ENCODE measurements around the gene TRAPPC2L.

The TRAPPC2L gene

DNA sequence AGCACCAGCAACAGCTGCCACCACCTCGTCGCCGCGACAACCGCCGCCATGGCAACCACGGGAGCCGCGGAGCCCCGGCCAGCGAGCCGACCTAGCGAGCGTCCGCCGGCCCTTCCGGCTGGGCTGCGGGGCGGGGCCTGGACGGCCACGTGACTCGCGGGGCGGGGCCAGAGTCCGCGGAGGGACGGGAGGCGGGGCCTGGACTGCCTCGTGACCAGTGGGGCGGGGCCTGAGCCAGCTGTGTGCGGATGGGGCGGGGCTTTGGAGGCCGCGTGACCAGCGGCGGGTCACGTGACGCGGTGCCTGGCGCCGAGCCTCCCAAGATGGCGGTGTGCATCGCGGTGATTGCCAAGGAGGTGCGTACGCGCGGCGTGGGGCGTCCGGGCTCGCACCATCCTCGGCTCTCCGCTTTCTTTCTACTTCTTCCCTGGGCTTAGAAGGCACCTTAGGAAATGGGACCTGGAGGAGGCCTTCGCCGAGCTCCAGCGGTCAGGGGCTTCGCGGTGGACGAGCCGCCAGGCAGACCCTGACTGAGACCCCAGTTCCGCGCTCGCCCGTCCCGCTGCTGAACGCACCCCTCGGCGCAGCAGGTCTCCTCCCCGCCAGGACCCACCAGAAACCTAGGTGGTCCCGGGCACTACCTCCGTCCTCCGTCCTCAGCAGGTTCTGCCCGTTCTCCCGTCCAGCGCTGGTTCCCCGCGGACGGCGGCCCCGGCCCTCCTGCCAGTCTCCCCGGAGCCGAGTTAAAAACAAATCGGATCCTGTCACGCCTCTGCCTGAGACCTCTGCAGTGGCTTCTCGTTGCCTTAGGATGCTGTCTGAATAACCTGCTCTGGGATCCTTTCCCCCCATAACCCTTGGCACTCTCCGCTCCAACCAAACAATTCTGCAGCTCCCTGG lies at the start of gene TRAPPC2L, which contains the start of gene GALNS:
Gene TRAPPC2L (plus strand): TSS at position 300 of the 900 bp plus-strand sequence. CDS start 24 bp downstream, at position 324.
Gene GALNS (minus strand): TSS at position 120 of the 900 bp plus-strand sequence. CDS start 70 bp downstream, at position 50.
- H3K4me3 ChIP-seq (ENCODE audit: low read length in 2 of 2): peak within 1 kb of the TSS; percentile 77 to 96
- no peaks in the 10 kb centered on the region for H3K27me3 ChIP-seq (ENCODE audit: control insufficient read depth in 1 of 2, insufficient read depth in 2 of 2, low read length in 2 of 2)
- peak within 1 kb of the TSS; percentile 74 to 81 for H3K9ac ChIP-seq (ENCODE audit: low read length in 2 of 2)
- peak within 1 kb of the TSS; percentile 64 for H3K27ac ChIP-seq (ENCODE audit: low read length)
- peaks cover 35% of the 10 kb centered on the region for H3K4me1 ChIP-seq (ENCODE audit: control insufficient read depth, insufficient read depth, low read length)
- peaks cover 21 to 24% of the 10 kb centered on the region in 2 donors for H3K36me3 ChIP-seq (ENCODE audit: control insufficient read depth in 2 of 2, insufficient read depth in 2 of 2, low read length in 2 of 2)
- H3K9me3 ChIP-seq (ENCODE audit: control insufficient read depth in 2 of 2, low read length in 2 of 2): no peaks in the 10 kb centered on the region

GRCh38 chr16:88807142-88807625 lies 49.7 kb upstream of the TRAPPC2L start:
- H3K36me3 ChIP-seq (ENCODE audit: control insufficient read depth in 2 of 2, insufficient read depth in 2 of 2, low read length in 2 of 2): peaks cover 4 to 9% of the 10 kb centered on the region in 2 donors
- no peaks in the 10 kb centered on the region for H3K9me3 ChIP-seq (ENCODE audit: control insufficient read depth in 2 of 2, low read length in 2 of 2)
- H3K9ac ChIP-seq (ENCODE audit: low read length in 2 of 2): no peak overlapping the region
- H3K27me3 ChIP-seq (ENCODE audit: control insufficient read depth in 1 of 2, insufficient read depth in 2 of 2, low read length in 2 of 2): peaks cover 2 to 8% of the 10 kb centered on the region in 2 donors
- H3K27ac ChIP-seq (ENCODE audit: low read length): no peak overlapping the region
- H3K4me3 ChIP-seq (ENCODE audit: low read length in 2 of 2): no peak overlapping the region
- H3K4me1 ChIP-seq (ENCODE audit: control insufficient read depth, insufficient read depth, low read length): peaks cover 26% of the 10 kb centered on the region

GRCh38 chr16:88807626-88808453 lies 49.1 kb upstream of the TRAPPC2L start:
- Histone ChIP-seq H3K27ac (ENCODE audit: low read length) (no peak overlapping the region), H3K4me3 (ENCODE audit: low read length in 2 of 2) (no peak overlapping the region), H3K9ac (ENCODE audit: low read length in 2 of 2) (no peak overlapping the region), H3K36me3 (ENCODE audit: control insufficient read depth in 2 of 2, insufficient read depth in 2 of 2, low read length in 2 of 2) (peaks cover 4 to 9% of the 10 kb centered on the region in 2 donors), H3K27me3 (ENCODE audit: control insufficient read depth in 1 of 2, insufficient read depth in 2 of 2, low read length in 2 of 2) (peaks cover 2 to 8% of the 10 kb centered on the region in 2 donors), H3K4me1 (ENCODE audit: control insufficient read depth, insufficient read depth, low read length) (peaks cover 27% of the 10 kb centered on the region), H3K9me3 (ENCODE audit: control insufficient read depth in 2 of 2, low read length in 2 of 2) (no peaks in the 10 kb centered on the region)

- H3K9me3 ChIP-seq (ENCODE audit: control insufficient read depth in 2 of 2, low read length in 2 of 2): no peaks in the 10 kb centered on the region
- H3K4me1 ChIP-seq (ENCODE audit: control insufficient read depth, insufficient read depth, low read length): peaks cover 26% of the 10 kb centered on the region
- peaks cover 2 to 8% of the 10 kb centered on the region in 2 donors for H3K27me3 ChIP-seq (ENCODE audit: control insufficient read depth in 1 of 2, insufficient read depth in 2 of 2, low read length in 2 of 2)
- H3K9ac ChIP-seq (ENCODE audit: low read length in 2 of 2): no peak overlapping the region
- peaks cover 4 to 9% of the 10 kb centered on the region in 2 donors for H3K36me3 ChIP-seq (ENCODE audit: control insufficient read depth in 2 of 2, insufficient read depth in 2 of 2, low read length in 2 of 2)
- no peak overlapping the region for H3K27ac ChIP-seq (ENCODE audit: low read length)
- no peak overlapping the region for H3K4me3 ChIP-seq (ENCODE audit: low read length in 2 of 2)
These were observed 47.8 kb upstream of the TRAPPC2L start for GRCh38 chr16:88809068-88809675.

- H3K27ac ChIP-seq (ENCODE audit: low read length): no peak overlapping the region
- H3K4me3 ChIP-seq (ENCODE audit: low read length in 2 of 2): no peak overlapping the region
- H3K4me1 ChIP-seq (ENCODE audit: control insufficient read depth, insufficient read depth, low read length): peaks cover 23% of the 10 kb centered on the region
These were observed 47.2 kb upstream of the TRAPPC2L start for GRCh38 chr16:88809676-88810165.

GRCh38 chr16:88810166-88810911 lies 46.6 kb upstream of the TRAPPC2L start:
- H3K36me3 ChIP-seq (ENCODE audit: control insufficient read depth in 2 of 2, insufficient read depth in 2 of 2, low read length in 2 of 2): peaks cover 4 to 9% of the 10 kb centered on the region in 2 donors
- H3K27ac ChIP-seq (ENCODE audit: low read length): peak overlapping the region; percentile 66
- H3K4me3 ChIP-seq (ENCODE audit: low read length in 2 of 2): peak overlapping the region; percentile 58 to 78
- peak overlapping the region; percentile 70 to 75 for H3K9ac ChIP-seq (ENCODE audit: low read length in 2 of 2)
- H3K9me3 ChIP-seq (ENCODE audit: control insufficient read depth in 2 of 2, low read length in 2 of 2): no peaks in the 10 kb centered on the region
- peaks cover 23% of the 10 kb centered on the region for H3K4me1 ChIP-seq (ENCODE audit: control insufficient read depth, insufficient read depth, low read length)
- H3K27me3 ChIP-seq (ENCODE audit: control insufficient read depth in 1 of 2, insufficient read depth in 2 of 2, low read length in 2 of 2): no peaks in the 10 kb centered on the region

More at GRCh38 chr16:88809676-88810165, 47.2 kb upstream of the TRAPPC2L start:
- Histone ChIP-seq H3K36me3 (ENCODE audit: control insufficient read depth in 2 of 2, insufficient read depth in 2 of 2, low read length in 2 of 2) (peaks cover 4 to 9% of the 10 kb centered on the region in 2 donors), H3K9me3 (ENCODE audit: control insufficient read depth in 2 of 2, low read length in 2 of 2) (no peaks in the 10 kb centered on the region), H3K9ac (ENCODE audit: low read length in 2 of 2) (no peak overlapping the region), H3K27me3 (ENCODE audit: control insufficient read depth in 1 of 2, insufficient read depth in 2 of 2, low read length in 2 of 2) (peaks cover 0 to 2% of the 10 kb centered on the region in 2 donors)

DNA sequence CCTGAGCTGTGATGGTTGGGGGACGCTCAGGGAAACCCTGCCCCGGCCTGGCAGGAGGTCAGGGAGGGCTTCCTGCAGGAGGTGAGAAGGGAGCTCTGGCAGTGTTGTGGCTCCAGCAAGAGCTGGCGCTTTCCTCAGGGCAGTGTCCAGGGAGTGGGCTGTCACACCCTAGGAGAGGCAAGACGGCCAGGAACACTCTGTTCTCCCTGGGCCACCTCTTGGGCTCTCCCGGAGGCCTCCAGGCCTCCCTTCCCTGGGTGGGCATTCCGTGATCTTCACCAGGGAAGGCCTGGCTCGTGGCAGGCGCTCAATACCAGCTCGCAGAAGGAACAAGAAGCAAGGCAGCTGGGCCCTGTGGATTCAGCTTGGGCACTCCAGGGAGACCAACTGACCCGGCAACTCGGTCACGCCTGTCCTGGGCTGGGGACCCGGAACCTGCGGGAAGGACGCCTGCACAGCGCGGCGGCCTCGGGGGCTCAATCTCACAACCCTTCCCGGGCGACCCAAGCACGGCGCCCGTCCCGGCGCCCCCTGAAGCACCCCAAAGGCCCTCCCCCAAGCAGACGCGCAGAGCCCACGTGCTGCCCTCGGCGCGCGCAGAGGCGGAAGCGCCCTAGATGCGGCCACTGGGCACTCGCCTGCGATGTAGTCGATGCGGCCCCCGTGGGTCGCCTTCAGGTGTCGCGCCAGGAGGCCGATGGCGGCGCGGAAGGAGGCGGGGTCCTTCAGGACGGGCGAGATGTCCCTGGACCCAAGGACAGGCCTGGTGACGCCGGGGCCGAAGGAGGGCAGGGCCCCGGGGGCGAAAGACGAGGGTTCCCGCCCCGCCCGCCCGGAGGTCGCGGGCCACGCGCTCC lies 45.8 kb upstream of the TRAPPC2L start:
- Histone ChIP-seq H3K9ac (ENCODE audit: low read length in 2 of 2) (peak overlapping the region; percentile 70 to 75), H3K27ac (ENCODE audit: low read length) (peak overlapping the region; percentile 66), H3K4me1 (ENCODE audit: control insufficient read depth, insufficient read depth, low read length) (peaks cover 23% of the 10 kb centered on the region), H3K36me3 (ENCODE audit: control insufficient read depth in 2 of 2, insufficient read depth in 2 of 2, low read length in 2 of 2) (peaks cover 4 to 9% of the 10 kb centered on the region in 2 donors), H3K9me3 (ENCODE audit: control insufficient read depth in 2 of 2, low read length in 2 of 2) (no peaks in the 10 kb centered on the region), H3K27me3 (ENCODE audit: control insufficient read depth in 1 of 2, insufficient read depth in 2 of 2, low read length in 2 of 2) (no peaks in the 10 kb centered on the region), H3K4me3 (ENCODE audit: low read length in 2 of 2) (peak overlapping the region; percentile 58 to 78)

- Histone ChIP-seq H3K4me3 (ENCODE audit: low read length in 2 of 2) (peak within 1 kb of the TSS; percentile 58 to 78), H3K9ac (ENCODE audit: low read length in 2 of 2) (peak within 1 kb of the TSS; percentile 70 to 75), H3K27ac (ENCODE audit: low read length) (peak within 1 kb of the TSS; percentile 66), H3K27me3 (ENCODE audit: control insufficient read depth in 1 of 2, insufficient read depth in 2 of 2, low read length in 2 of 2) (no peaks in the 10 kb centered on the region), H3K4me1 (ENCODE audit: control insufficient read depth, insufficient read depth, low read length) (peaks cover 23% of the 10 kb centered on the region), H3K9me3 (ENCODE audit: control insufficient read depth in 2 of 2, low read length in 2 of 2) (no peaks in the 10 kb centered on the region), H3K36me3 (ENCODE audit: control insufficient read depth in 2 of 2, insufficient read depth in 2 of 2, low read length in 2 of 2) (peaks cover 4 to 9% of the 10 kb centered on the region in 2 donors)
These were observed 45.0 kb upstream of the TRAPPC2L start, which contains the start of gene APRT for GRCh38 chr16:88811769-88812512. Gene APRT (minus strand): TSS chr16:88811928. CDS start chr16:88811899, 29 bp downstream.

All from stomach smooth muscle (tissue), 2 donors.